ENCODE results near the gene ADGRF1. TPM values are rescaled to one million over a fixed set of nuclear protein-coding genes. Genes with fewer than 3 reads are reported as not detected.

ADGRF1 gene
- total RNA-seq, 1 experiment from 2014 or later, result 256 TPM

- TF ChIP-seq CTCF (IDR thresholded peaks at IDR 0.05; ENCODE audit: unreplicated experiment), result no peak
- DNase-seq, result peak; percentile 41
- Mint-ChIP-seq H3K4me3 (ENCODE audit: low read depth, unreplicated experiment) (peak overlapping the region; percentile 26), H3K27ac (ENCODE audit: unreplicated experiment) (peak overlapping the region; percentile 86), H3K4me1 (ENCODE audit: low read depth, unreplicated experiment) (peaks cover 57% of the 10 kb centered on the region), H3K36me3 (ENCODE audit: insufficient read depth, unreplicated experiment) (peaks cover 7% of the 10 kb centered on the region), H3K9me3 (ENCODE audit: low read depth, unreplicated experiment) (no peaks in the 10 kb centered on the region), H3K27me3 (ENCODE audit: unreplicated experiment) (no peaks in the 10 kb centered on the region)
- BruUV-seq (replicated peaks), result no TSS peak
- intact Hi-C loops (cut with micrococcal nuclease; ENCODE audit: unreplicated experiment), result loop anchor here (2.0 kb wide), 2 partner anchors 50 to 134 kb away; no protein-coding TSS in a partner anchor
- CTCF ChIA-PET, result interaction anchor here (0.5 to 2.0 kb wide), 8 partner anchors 10 to 459 kb away, joined by 3 to 9 read pairs (median 4); no protein-coding TSS in a partner anchor
These were observed 59.1 kb downstream of the ADGRF1 start for GRCh38 chr6:46983007-46983411.

- H3K27ac Mint-ChIP-seq (ENCODE audit: unreplicated experiment), result no peak overlapping the region
- CTCF ChIA-PET, result no interaction called here
- no peaks in the 10 kb centered on the region for H3K27me3 Mint-ChIP-seq (ENCODE audit: unreplicated experiment)
- BruUV-seq (replicated peaks), result no TSS peak
- H3K36me3 Mint-ChIP-seq (ENCODE audit: insufficient read depth, unreplicated experiment), result peaks cover 7% of the 10 kb centered on the region
- H3K4me3 Mint-ChIP-seq (ENCODE audit: low read depth, unreplicated experiment), result no peak overlapping the region
- no peaks in the 10 kb centered on the region for H3K9me3 Mint-ChIP-seq (ENCODE audit: low read depth, unreplicated experiment)
- DNase-seq, result no peak
- no peak for TF ChIP-seq CTCF (IDR thresholded peaks at IDR 0.05; ENCODE audit: unreplicated experiment)
- peaks cover 25% of the 10 kb centered on the region for H3K4me1 Mint-ChIP-seq (ENCODE audit: low read depth, unreplicated experiment)
- intact Hi-C loops (cut with micrococcal nuclease; ENCODE audit: unreplicated experiment), result no loop called here
These were observed 62.9 kb downstream of the ADGRF1 start for GRCh38 chr6:46979206-46979605.

- H3K36me3 Mint-ChIP-seq (ENCODE audit: insufficient read depth, unreplicated experiment), result no peaks in the 10 kb centered on the region
- H3K4me3 Mint-ChIP-seq (ENCODE audit: low read depth, unreplicated experiment), result no peak overlapping the region
- TF ChIP-seq CTCF (IDR thresholded peaks at IDR 0.05; ENCODE audit: unreplicated experiment), result no peak
- no TSS peak for BruUV-seq (replicated peaks)
- H3K27me3 Mint-ChIP-seq (ENCODE audit: unreplicated experiment), result no peaks in the 10 kb centered on the region
- intact Hi-C loops (cut with micrococcal nuclease; ENCODE audit: unreplicated experiment), result no loop called here
- H3K4me1 Mint-ChIP-seq (ENCODE audit: low read depth, unreplicated experiment), result peaks cover 34% of the 10 kb centered on the region
- DNase-seq, result no peak
- no peak overlapping the region for H3K27ac Mint-ChIP-seq (ENCODE audit: unreplicated experiment)
- CTCF ChIA-PET, result interaction anchor here (0.7 kb wide), 1 partner anchor 241 kb away, joined by 3 read pairs; no protein-coding TSS in a partner anchor
- H3K9me3 Mint-ChIP-seq (ENCODE audit: low read depth, unreplicated experiment), result peaks cover 2% of the 10 kb centered on the region
These were observed 67.3 kb downstream of the ADGRF1 start for GRCh38 chr6:46974786-46975185.

- BruUV-seq (replicated peaks), result no TSS peak
- no peaks in the 10 kb centered on the region for H3K36me3 Mint-ChIP-seq (ENCODE audit: insufficient read depth, unreplicated experiment)
- intact Hi-C loops (cut with micrococcal nuclease; ENCODE audit: unreplicated experiment), result no loop called here
- no peak overlapping the region for H3K4me3 Mint-ChIP-seq (ENCODE audit: low read depth, unreplicated experiment)
- no peak for TF ChIP-seq CTCF (IDR thresholded peaks at IDR 0.05; ENCODE audit: unreplicated experiment)
- H3K9me3 Mint-ChIP-seq (ENCODE audit: low read depth, unreplicated experiment), result peaks cover 2% of the 10 kb centered on the region
- no peaks in the 10 kb centered on the region for H3K27me3 Mint-ChIP-seq (ENCODE audit: unreplicated experiment)
- CTCF ChIA-PET, result interaction anchor here (0.7 to 1.1 kb wide), 6 partner anchors 9 to 124 kb away, joined by 3 to 5 read pairs (median 4); no protein-coding TSS in a partner anchor
- H3K27ac Mint-ChIP-seq (ENCODE audit: unreplicated experiment), result no peak overlapping the region
- peaks cover 34% of the 10 kb centered on the region for H3K4me1 Mint-ChIP-seq (ENCODE audit: low read depth, unreplicated experiment)
- no peak for DNase-seq
These were observed 69.1 kb downstream of the ADGRF1 start for GRCh38 chr6:46973029-46973428.
